ENCODE measurements around the gene SLC15A4.

DNA sequence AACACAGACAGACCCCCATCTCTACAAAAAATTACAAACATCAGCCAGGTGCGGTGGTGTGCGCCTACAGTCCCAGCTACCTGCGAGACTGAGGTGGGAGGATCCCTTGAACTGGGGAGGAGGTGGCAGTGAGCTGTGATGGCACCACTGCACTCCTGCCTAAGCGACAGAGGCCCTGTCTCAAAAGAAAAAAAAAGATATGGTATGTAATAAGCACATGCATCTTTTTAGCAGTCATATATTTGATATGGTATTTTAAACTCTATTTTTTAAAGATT, 7.2 kb downstream of the SLC15A4 start:
- TF ChIP-seq CTCF (conservative IDR thresholded peaks at IDR 0.05 in 1 of 2, IDR thresholded peaks at IDR 0.05 in 1 of 2; ENCODE audit: low read depth in 1 of 2, low read length in 2 of 2): no peak
- no peak for TF ChIP-seq EZH2 (IDR thresholded peaks at IDR 0.05; ENCODE audit: low read length, missing control alignments)

All from fibroblast of lung (primary cell).